GM21367 (cell line): ENCODE data around the gene LINC00632.
A peak's percentile ranks its signal among the peaks of the same experiment; 100 is the strongest.
"Not testable (repeated sequence)": the region's sequence is repeated elsewhere in the genome, so short reads cannot be mapped to it uniquely, and the experiment has no call there.

ENCODE experiments used
- ATAC-seq: cut with Tn5 transposase; IDR thresholded peaks from one replicate; pipeline ENCODE4 v1.9.1; 2021; ENCODE audit not compliant: unreplicated experiment

LINC00632 gene

DNA sequence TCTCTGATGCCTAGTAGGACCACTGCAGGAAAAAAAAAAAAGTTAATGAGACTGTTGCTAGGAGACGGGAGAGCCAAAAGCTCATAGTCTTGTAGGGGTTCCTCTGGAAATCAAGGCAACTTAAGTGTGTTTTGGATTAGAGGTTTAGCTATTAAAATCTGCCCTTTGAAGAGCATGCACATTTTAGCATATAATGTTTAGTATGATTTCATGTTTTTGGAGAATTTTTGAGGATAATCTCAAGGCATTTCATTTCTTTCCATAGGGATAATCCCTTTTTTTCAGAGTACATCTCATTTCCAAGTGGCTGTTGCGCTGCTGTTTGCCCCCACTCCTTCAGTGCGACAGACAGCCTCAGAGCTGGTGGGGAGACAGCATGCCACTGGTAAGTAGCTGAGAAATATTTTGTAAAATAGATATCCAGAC, at the start of gene LINC00632:
Gene LINC00632 (plus strand): TSS at position 339 of the 426 bp plus-strand sequence.
- no peak for ATAC-seq

DNA sequence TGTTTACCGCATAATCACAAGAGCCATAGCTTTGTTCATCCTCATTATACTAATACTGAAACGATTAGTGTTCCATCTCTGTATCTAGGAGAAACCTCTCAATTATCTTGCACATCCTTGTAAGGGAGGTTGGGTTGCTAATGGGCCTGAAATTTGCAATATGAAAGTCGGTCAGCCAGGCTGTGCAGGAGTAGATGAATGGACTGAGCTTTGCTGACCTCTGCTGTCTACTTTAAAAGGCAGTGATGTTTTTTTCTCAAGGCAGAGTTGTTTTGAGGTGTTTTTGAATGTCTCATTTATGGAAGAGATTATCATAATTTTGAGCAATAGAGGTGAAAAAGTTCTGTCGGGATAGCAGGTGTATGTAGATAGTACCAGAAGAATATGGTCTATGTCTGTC, 47.9 kb upstream of the LINC00632 start:
- ATAC-seq = no peak

DNA sequence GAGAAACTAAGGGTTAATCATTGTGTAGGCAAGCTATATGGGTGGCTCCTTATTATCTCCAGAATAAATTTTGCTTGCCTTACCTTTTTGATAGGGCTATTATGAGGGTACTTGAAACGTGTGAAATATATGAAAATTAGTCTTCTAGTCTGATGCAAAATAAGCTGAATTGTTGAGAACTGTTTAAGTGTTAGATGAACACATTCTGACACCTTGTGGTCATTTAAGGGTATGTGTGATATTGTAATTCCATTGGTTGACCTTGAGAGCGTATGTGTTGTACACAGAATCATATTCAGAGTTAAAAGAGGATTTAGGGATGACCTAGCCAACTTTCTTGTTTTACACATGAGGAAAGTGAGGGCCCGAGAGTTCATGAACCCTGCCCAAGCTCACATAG, 44.6 kb upstream of the LINC00632 start:
- ATAC-seq = no peak

DNA sequence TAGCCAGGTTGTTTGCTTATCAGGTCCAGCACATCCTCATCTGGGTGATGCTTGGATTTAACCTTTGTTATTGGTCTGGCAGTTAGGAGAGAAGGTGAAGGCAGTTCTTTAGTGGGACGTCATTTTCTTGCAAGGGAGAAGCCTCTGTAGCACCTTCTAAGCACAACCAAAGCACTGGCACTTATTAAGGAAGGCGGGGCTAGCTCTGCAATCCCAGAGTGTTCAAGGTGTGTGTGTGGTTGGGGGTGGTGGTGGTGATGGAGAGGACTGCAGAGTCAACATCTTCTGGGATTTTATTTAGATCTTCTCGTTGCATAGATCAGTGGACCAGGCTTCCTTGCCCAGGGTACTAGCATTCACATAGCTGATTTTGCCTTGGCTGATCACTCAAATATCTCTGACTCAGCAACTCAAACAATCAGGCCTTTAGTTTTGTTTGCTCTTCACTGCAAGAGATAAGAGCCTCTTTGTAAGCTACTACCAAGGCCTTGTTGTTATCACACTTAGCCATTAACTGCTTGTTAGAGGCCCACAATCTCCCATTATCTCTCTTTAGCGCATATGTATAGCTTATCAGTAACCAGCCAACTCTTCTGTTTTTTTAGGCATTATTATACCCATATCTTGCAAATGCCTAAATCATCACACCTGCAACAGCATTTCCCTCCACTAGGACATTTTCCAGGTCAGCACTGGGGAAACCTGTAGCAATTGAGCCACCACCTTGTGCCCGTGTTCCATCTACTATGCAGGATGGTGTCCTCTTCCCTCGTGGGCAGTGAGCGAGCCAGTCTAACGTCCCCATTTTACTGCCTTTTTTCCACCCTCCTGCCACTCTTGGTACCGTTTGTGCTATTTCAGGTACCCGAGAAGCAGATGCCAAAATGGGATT, 36.5 kb upstream of the LINC00632 start:
- no peak for ATAC-seq

DNA sequence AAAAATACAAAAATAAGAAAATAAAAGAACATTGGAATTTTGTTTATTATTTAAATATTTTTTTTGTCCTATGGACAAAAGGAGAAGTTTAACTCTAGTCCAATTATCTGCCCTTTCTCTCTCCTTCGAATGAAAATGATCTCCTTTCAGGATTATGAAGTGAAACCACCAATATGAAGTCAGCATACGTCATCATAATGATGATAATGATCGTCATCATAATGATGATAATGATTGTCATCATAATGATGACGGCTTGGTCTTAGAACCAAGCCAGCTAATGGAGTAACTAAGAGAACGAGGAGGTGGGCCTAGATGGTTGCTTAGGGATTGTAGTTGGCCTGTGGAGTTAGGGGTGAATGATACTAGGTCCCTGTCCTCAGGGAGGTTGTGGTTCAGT, 21.9 kb upstream of the LINC00632 start:
- ATAC-seq = no peak

DNA sequence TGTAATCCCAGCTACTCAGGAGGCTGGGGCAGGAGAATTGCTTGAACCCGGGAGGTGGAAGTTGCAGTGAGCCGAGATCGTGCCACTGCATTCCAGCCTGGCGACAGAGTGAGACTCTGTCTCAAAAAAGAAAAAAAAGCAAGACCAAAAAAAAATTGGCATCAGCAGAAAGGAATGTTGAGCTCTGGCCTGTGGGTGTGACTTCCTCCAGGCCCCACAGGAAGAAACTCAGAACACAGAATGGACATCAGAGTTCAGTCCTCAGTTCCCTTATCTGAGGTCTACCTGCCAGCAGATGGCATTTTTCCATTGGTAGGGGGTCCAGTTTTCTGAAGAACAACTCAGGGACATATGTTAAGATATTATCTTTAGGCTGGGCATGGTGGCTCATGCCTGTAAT, 18.0 kb upstream of the LINC00632 start:
- ATAC-seq = not testable (repeated sequence)

DNA sequence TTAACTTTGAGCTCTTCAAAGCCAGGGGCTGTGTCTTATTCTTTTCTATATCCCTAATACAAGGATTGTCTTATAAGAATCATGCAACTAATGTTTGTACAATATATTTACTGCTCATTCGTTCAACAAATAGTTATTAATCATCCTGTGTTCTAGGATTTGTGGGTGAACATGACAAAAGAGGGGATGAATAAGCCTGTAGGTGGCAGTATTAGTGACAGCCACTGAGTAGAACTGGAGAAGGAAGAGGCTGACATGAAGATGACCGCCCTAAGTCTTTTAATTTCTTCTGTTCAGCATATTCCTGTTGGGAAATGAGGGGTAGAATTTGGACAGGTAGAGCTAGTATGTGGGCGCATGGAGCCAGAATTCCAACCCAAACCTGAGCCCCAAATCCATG, 11.9 kb upstream of the LINC00632 start:
- ATAC-seq = no peak

DNA sequence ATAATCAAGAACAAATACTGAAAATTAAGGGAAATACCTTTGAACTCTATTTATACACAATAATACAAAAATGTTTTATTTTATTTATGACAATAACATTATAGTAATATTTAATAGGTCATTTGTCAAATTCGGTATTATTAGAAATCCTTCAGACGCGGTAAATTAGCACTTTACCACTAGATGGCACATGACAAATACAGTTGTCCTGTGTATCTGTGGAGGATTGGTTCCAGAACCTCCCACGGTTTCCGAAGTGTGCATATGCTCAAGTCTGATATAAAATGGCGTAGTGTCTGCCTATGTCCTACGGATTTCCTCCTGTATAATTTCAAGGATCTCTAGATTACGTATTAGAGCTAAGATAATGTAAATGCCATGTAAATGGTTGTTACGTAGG, 8.1 kb upstream of the LINC00632 start:
- ATAC-seq = no peak

DNA sequence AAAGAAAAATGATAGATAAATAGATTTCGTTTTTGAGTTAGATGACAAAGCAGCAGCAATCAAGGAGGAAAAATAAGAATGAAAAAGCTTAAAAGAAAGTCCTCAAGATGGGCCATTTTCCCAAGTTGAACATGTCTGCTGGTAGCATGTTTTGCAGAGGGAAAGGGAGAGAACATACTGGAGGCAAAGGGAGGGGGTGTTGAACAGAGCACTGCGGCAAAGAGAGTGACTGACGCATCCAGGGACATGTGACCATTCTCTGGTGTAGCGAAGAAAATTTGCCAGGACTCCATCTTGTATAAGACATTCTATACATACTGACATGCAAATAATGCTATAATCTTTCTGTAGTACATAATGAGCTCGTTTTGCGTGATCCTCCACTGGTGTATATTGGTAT, 1.2 kb downstream of the LINC00632 start:
- ATAC-seq = no peak

DNA sequence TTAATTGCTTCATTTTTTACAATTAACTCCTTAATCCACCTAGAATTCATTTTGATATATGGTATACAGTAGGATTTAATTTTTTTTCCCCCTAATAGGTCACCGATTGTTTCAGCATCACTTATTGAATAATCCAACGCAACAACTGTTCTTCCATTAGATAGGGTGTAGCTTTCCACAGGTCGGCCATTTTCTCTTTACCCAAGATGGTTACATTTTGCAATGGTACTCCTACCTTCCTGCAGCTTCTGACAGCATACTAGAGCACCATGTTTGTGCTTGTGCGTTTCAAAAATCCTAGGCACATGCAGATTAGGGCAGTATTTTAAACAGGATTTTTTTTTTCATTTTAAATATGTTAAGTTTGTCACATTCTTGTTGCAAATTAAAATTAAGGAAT, 2.3 kb downstream of the LINC00632 start:
- no peak for ATAC-seq

DNA sequence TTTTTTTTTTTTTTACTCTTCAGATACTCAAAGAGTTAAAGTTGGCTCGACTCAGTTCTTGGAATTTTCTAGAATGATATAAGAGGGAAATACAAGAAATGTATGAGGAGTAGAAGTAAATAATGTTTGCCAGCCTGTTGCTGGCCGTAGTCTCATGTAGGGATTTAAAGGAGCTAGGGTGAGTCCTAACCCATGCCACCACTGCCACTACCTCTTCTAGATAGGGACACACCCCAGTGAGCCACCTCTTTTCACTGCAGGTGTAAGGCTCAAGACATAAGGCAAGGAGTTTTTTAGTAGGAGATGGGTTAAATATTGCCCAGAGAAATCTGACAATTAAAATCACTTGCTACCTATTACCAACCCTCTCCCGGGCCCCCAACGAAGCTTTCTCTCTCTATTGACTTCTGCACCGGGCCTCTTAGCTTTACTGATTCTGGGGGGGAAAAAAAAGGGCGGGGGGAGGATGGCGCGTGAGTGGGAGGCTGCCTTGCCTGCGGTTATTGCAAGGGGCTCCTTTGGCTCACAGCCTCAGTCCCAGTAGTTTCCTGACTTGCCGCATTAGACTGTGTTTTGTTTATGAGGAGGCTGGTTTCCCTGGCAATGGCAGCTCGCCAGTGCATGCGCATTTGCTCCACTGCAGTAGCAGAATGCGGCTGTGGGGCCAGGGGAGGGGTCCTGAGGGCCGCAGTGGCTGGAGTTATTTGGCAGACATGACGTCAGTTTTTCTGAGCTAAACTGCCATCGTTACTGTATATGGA, 3.0 kb downstream of the LINC00632 start:
- no peak for ATAC-seq

DNA sequence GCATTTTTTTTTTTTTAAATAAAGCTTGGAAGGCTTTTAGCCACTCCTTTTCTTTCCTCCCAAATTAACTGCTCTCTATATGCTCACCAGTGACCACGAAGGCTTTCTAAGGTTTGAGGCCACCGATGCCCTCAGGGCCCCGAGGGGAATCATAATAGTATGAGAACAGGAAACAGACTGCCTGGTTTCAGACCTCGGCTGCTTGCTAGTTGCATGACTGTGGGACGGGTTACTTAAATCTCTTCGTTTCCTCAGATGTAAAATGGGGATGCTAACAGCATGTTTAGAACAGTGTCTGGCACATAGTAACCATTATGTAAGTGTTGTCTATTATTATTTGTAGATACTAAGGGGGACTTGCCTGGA, 3.6 kb downstream of the LINC00632 start:
- no peak for ATAC-seq

DNA sequence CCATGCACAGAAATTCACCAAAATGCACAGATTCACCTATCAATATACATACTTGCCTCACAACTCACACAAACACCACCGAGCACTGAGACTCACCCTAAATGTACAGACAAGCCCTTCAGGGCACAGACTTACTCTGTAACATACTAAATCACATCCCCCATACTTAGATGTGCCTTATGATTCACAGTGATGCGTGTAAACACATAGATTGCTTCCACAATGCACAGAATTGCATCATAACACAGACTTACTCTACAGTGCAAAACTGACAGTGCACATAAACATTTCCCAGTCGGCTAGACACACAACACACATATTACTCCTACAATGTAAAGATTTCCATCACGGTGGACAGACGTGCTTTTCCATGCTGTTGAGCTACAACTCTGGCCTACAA, 6.2 kb downstream of the LINC00632 start:
- no peak for ATAC-seq

DNA sequence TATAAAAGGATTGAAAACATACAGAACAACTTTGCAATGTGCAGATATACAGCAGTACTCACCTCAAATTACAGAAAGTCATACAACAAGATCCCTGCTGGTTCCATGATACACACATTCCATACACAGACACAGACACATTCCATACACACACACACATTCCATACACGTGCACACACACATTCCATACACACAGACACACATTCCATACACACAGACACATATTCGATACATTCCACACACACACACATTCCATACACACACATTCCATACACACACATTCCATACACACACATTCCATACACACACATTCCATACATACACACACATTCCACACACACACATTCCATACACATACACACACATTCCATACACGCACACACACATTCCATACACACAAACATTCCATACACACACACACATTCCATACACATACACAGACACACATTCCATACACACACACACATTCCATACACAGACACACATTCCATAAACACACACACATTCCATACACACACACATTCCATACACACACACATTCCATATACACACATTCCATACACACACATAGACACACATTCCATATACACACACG, 13.7 kb downstream of the LINC00632 start:
- no peak for ATAC-seq

DNA sequence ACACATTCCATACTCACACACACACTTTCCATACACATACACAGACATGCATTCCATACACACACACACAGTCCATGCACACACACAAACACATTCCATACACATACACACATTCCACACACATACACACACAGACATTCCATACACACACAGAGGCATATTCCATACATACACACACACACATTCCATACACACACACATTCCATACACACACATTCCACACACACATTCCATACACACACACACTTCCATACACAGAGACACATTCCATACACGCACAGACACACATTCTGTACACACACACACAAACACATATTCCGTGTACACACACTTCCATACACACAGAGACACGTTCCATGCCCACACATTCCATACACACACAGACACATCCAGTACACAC, 14.8 kb downstream of the LINC00632 start:
- no peak for ATAC-seq

DNA sequence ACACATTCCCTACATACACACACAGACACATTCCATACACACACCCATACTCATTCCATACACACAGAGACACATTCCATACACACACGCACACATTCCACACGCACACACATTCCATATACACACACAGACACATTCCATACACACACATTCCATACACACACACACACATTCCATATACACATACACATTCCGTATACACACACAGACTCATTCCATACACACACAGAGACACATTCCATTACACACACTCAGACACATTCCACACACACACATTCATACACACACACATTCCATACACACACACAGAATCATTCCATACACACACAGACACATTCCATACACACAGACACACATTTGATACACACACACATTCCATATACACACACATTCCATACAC, 15.2 kb downstream of the LINC00632 start:
- no peak for ATAC-seq

DNA sequence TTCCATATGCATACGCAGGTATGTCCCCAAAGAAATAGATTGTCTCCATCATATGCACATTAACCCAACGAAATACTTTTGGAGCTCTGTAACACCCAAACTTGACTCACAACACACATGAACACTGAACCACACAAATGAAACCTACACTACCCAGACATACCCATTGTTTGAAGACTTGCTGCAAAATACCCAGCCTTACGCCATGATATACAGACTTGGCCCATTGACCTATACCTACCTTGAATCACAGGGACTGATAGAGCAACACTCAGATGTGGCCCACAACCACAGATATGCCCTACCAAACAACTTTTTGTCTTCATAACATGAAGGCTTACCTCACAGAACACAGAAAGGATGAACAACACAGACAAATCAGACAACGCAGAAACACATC, 15.9 kb downstream of the LINC00632 start:
- no peak for ATAC-seq

DNA sequence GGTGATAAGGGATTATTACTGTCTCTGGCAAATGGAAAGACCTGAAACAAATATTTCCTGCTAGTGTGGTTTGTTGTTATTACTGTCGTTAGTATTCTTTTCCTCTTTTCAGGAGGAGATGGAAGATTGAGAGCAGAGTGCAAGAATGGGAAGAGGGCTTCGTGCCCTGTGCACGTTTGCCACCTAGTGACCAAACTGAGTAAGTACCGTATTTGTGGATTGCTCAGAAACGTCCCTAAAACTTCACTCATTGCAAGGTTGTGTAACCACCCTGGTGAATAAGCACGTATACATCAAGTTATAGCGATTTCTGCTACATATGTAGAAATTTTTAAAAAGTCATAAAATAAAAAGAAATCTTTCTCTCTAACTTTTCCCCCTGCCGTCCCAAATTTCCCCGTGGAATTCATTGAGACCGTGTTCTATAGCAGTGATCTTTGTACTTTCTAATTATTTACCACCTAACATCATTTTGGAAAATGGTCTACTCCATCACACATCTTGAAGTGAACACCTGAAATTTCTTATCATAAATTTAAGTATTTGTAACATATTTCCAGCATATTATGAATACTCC, 24.3 kb downstream of the LINC00632 start:
- peak; percentile 86 for ATAC-seq

DNA sequence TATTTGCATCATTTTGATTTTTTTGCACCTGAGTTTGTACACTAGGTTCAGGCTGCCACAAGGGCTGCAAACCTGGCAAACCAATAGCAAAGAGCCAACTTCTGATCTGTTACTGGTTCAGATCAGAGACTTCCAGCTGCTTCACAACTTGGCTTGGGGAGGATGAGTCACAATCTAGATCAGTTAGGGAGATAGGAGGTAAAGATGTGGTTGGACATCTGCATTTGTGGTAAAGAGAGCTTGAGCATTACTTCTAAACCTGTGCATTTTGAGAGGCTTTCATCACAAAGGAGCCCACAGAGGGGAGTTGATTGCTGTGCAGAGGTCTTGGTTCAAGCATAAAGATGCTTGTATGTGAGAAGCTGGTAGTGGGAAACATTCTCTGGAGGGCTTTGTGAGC, 34.5 kb downstream of the LINC00632 start:
- ATAC-seq = no peak

DNA sequence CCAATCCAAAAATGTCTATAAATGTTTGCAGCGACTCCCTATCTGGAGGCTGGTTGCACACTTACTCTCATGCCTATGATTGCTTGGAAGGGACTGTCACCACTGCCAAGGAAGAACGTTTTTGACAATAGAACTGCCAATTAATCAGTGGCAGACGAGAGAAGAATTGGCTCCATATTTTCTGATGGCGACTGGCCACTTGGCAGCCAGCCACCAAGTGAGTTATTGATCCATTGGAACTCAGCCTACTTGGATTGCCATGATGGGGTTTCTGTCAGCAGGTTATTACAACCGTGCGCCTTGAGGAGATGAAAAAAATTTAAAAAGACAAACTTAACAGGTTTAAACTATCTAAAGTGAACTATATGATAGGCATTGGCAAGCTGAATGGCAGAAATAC, 47.4 kb downstream of the LINC00632 start:
- no peak for ATAC-seq

DNA sequence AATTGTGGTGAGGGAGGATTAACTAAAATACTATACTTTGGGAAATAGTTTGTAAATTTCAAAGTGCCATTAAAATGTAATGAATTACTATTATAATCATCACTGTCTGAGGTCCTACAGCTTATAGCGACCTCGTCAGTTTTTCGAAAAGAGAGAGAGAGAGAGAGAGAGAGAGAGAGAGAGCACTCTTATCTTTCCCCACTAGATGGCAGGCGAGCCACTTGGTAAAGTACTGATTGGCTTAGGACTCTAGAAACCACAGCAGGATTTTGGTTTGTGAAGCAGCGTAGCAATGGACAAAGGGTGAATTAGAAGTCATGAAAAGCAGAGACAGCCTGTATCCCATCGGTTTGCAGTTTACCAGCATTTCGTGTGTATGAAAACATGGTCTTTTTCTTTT, 52.5 kb downstream of the LINC00632 start:
- ATAC-seq = peak; percentile 75
